ENCODE results near the gene FRMD4A. TPM values are rescaled to one million over a fixed set of nuclear protein-coding genes. Genes with fewer than 3 reads are reported as not detected.

The FRMD4A gene
- total RNA-seq, 2 experiments from 2014 or later, result 0.17 TPM; not detected in 1

GRCh38 chr10:13959443-13960359 lies 371.0 kb downstream of the FRMD4A start:
- CTCF ChIA-PET (ENCODE audit: unreplicated experiment), result no interaction called here
- no peak overlapping the region for H3K4me2 ChIP-seq (ENCODE audit: low read length)
- no peaks in the 10 kb centered on the region for H3K9me2 ChIP-seq (ENCODE audit: insufficient read depth, low read length)
- no peak for TF ChIP-seq CTCF (conservative IDR thresholded peaks at IDR 0.05; ENCODE audit: low read length)
- TF ChIP-seq EZH2phosphoT487 (IDR thresholded peaks at IDR 0.05; ENCODE audit: borderline replicate concordance, low read depth, low read length), result no peak
- H3K4me3 ChIP-seq (ENCODE audit: low read depth, low read length, poor library complexity, severe bottlenecking), result no peak overlapping the region
- intact Hi-C loops (cut with micrococcal nuclease; ENCODE audit: unreplicated experiment), result no loop called here
- no peaks in the 10 kb centered on the region for H3K4me1 ChIP-seq (ENCODE audit: insufficient read depth, low read length, poor library complexity, severe bottlenecking)
- POLR2A ChIA-PET, result interaction anchor here (0.7 kb wide), 2 partner anchors 38 to 453 kb away, joined by 3 to 4 read pairs; no protein-coding TSS in a partner anchor
- H3K79me2 ChIP-seq (ENCODE audit: insufficient read depth, low read depth, low read length), result no peaks in the 10 kb centered on the region
- no TSS peak for BruUV-seq (replicated peaks)
- H3K9me3 ChIP-seq (ENCODE audit: low read length), result no peaks in the 10 kb centered on the region
- no peak overlapping the region for H2AFZ ChIP-seq (ENCODE audit: low read length)
- H3K36me3 ChIP-seq (ENCODE audit: insufficient read depth, low read length), result no peaks in the 10 kb centered on the region
- no peak for DNase-seq (ENCODE audit: low spot score)
- H3K27ac ChIP-seq (ENCODE audit: low read depth, low read length, poor library complexity, severe bottlenecking), result no peak overlapping the region
- no peaks in the 10 kb centered on the region for H4K20me1 ChIP-seq (ENCODE audit: insufficient read depth, low read length)

- DNase-seq (ENCODE audit: low spot score), result no peak
- Histone ChIP-seq H3K4me2 (ENCODE audit: low read length) (no peak overlapping the region), H2AFZ (ENCODE audit: low read length) (no peak overlapping the region), H3K4me1 (ENCODE audit: insufficient read depth, low read length, poor library complexity, severe bottlenecking) (no peaks in the 10 kb centered on the region), H3K79me2 (ENCODE audit: insufficient read depth, low read depth, low read length) (no peaks in the 10 kb centered on the region), H3K9me2 (ENCODE audit: insufficient read depth, low read length) (no peaks in the 10 kb centered on the region), H4K20me1 (ENCODE audit: insufficient read depth, low read length) (no peaks in the 10 kb centered on the region), H3K36me3 (ENCODE audit: insufficient read depth, low read length) (no peaks in the 10 kb centered on the region), H3K4me3 (ENCODE audit: low read depth, low read length, poor library complexity, severe bottlenecking) (no peak overlapping the region), H3K9me3 (ENCODE audit: low read length) (no peaks in the 10 kb centered on the region), H3K27ac (ENCODE audit: low read depth, low read length, poor library complexity, severe bottlenecking) (no peak overlapping the region)
- CTCF ChIA-PET (ENCODE audit: unreplicated experiment), result no interaction called here
- TF ChIP-seq EZH2phosphoT487 (IDR thresholded peaks at IDR 0.05; ENCODE audit: borderline replicate concordance, low read depth, low read length), result no peak
- no TSS peak for BruUV-seq (replicated peaks)
- intact Hi-C loops (cut with micrococcal nuclease; ENCODE audit: unreplicated experiment), result no loop called here
- POLR2A ChIA-PET, result no interaction called here
These were observed 372.9 kb downstream of the FRMD4A start for GRCh38 chr10:13957856-13958255.

- Histone ChIP-seq H3K4me1 (ENCODE audit: insufficient read depth, low read length, poor library complexity, severe bottlenecking) (no peaks in the 10 kb centered on the region), H3K4me3 (ENCODE audit: low read depth, low read length, poor library complexity, severe bottlenecking) (no peak overlapping the region), H3K9me2 (ENCODE audit: insufficient read depth, low read length) (no peaks in the 10 kb centered on the region), H3K9me3 (ENCODE audit: low read length) (no peaks in the 10 kb centered on the region), H3K4me2 (ENCODE audit: low read length) (no peak overlapping the region), H3K27ac (ENCODE audit: low read depth, low read length, poor library complexity, severe bottlenecking) (no peak overlapping the region), H4K20me1 (ENCODE audit: insufficient read depth, low read length) (no peaks in the 10 kb centered on the region), H3K36me3 (ENCODE audit: insufficient read depth, low read length) (no peaks in the 10 kb centered on the region), H2AFZ (ENCODE audit: low read length) (no peak overlapping the region), H3K79me2 (ENCODE audit: insufficient read depth, low read depth, low read length) (no peaks in the 10 kb centered on the region)
- no peak for DNase-seq (ENCODE audit: low spot score)
- TF ChIP-seq CTCF (conservative IDR thresholded peaks at IDR 0.05; ENCODE audit: low read length) (no peak), EZH2phosphoT487 (IDR thresholded peaks at IDR 0.05; ENCODE audit: borderline replicate concordance, low read depth, low read length) (no peak)
- CTCF ChIA-PET (ENCODE audit: unreplicated experiment), result no interaction called here
- BruUV-seq (replicated peaks), result no TSS peak
- intact Hi-C loops (cut with micrococcal nuclease; ENCODE audit: unreplicated experiment), result no loop called here
- POLR2A ChIA-PET, result no interaction called here
These were observed 373.9 kb downstream of the FRMD4A start for GRCh38 chr10:13956826-13957225.
